Right atrium auricular region (tissue), 2 donors: Measurements from ENCODE around the gene TNS1. TPM values are rescaled to one million over a fixed set of nuclear protein-coding genes. Genes with fewer than 3 reads are reported as not detected.

Source experiments
- DNase-seq: peaks from one replicate; pipeline ENCODE4 v3.0.0-alpha.2; 2019; ENCODE audit warnings: low spot score
- H3K27ac ChIP-seq, 2 donors: fragments of 200-600 bp; sonication (generic); 1 replicate in 1 of 2; 2 replicates in 1 of 2; pipeline ENCODE4 v1.5.1; 2016 to 2019
- H3K27me3 ChIP-seq, 2 donors: fragments of 200-600 bp; sonication (generic); one replicate each; pipeline versions ENCODE4 v1.5.1 to v1.6.0; 2017 to 2019
- H3K36me3 ChIP-seq: fragments of 200-600 bp; sonication (generic); one replicate; pipeline ENCODE4 v1.5.1; 2016
- H3K4me1 ChIP-seq, 2 donors: fragments of 200-600 bp; sonication (generic); one replicate each; pipeline versions ENCODE4 v1.5.1 to v1.6.0; 2017 to 2019
- H3K4me3 ChIP-seq, 2 donors: fragments of 200-600 bp; sonication (generic); 1 replicate in 1 of 2; 2 replicates in 1 of 2; pipeline ENCODE4 v1.5.1; 2017 to 2019; ENCODE audit warnings: mild to moderate bottlenecking in 1 of 2, moderate library complexity in 1 of 2
- H3K9me3 ChIP-seq, 2 donors: fragments of 200-600 bp; sonication (generic); one replicate each; pipeline ENCODE4 v1.5.1; 2019
- CTCF ChIP-seq, 2 donors: fragments of 200-600 bp; sonication (generic); IDR thresholded peaks; one replicate each; pipeline ENCODE4 v1.5.1; 2019; ENCODE audit warnings: antibody characterized with exemption in 2 of 2
- total RNA-seq, 2 donors: library from RNA; depleted of rRNA; stranded (reverse); fragments of >200 nt; gene quantifications; one replicate each; pipeline ENCODE4 v1.1.0, GENCODE V29; 2016

Gene TNS1
- total RNA-seq, 2 donors from 2014 or later, result 393 to 720 TPM

GRCh38 chr2:217761645-217762277 is 241.0 kb downstream of the TNS1 start:
- Histone ChIP-seq H3K36me3 (peaks cover 6% of the 10 kb centered on the region), H3K4me3 (no peak overlapping the region), H3K27ac (no peak overlapping the region), H3K4me1 (peaks cover 0 to under 1% of the 10 kb centered on the region in 2 donors), H3K9me3 (peaks cover 0 to 9% of the 10 kb centered on the region in 2 donors), H3K27me3 (no peaks in the 10 kb centered on the region)
- no peak for TF ChIP-seq CTCF (IDR thresholded peaks at IDR 0.05)
- no peak for DNase-seq

GRCh38 chr2:217759991-217760390 is 242.8 kb downstream of the TNS1 start:
- no peak for DNase-seq
- Histone ChIP-seq H3K36me3 (peaks cover 6% of the 10 kb centered on the region), H3K4me3 (no peak overlapping the region), H3K27me3 (no peaks in the 10 kb centered on the region), H3K9me3 (peaks cover 0 to 9% of the 10 kb centered on the region in 2 donors), H3K27ac (no peak overlapping the region), H3K4me1 (peaks cover 0 to 6% of the 10 kb centered on the region in 2 donors)
- no peak for TF ChIP-seq CTCF (IDR thresholded peaks at IDR 0.05)

GRCh38 chr2:217757108-217757463 is 245.7 kb downstream of the TNS1 start:
- H3K4me3 ChIP-seq, result no peak overlapping the region
- H3K27ac ChIP-seq, result no peak overlapping the region
- DNase-seq, result no peak
- H3K27me3 ChIP-seq, result no peaks in the 10 kb centered on the region
- no peak for TF ChIP-seq CTCF (IDR thresholded peaks at IDR 0.05)
- peaks cover 6% of the 10 kb centered on the region for H3K36me3 ChIP-seq
- H3K4me1 ChIP-seq, result peaks cover 0 to 16% of the 10 kb centered on the region in 2 donors
- peaks cover 0 to 6% of the 10 kb centered on the region in 2 donors for H3K9me3 ChIP-seq

GRCh38 chr2:217756375-217757107 is 246.3 kb downstream of the TNS1 start:
- H3K27ac ChIP-seq, result no peak overlapping the region
- H3K9me3 ChIP-seq, result peaks cover 0 to under 1% of the 10 kb centered on the region in 2 donors
- peaks cover 6% of the 10 kb centered on the region for H3K36me3 ChIP-seq
- peak overlapping the region in 1 of 2 donors; percentile 18 for H3K4me3 ChIP-seq
- DNase-seq, result no peak
- no peaks in the 10 kb centered on the region for H3K27me3 ChIP-seq
- H3K4me1 ChIP-seq, result peaks cover 0 to 16% of the 10 kb centered on the region in 2 donors
- peak; percentile 92 to 93 for TF ChIP-seq CTCF (IDR thresholded peaks at IDR 0.05)

- Histone ChIP-seq H3K27ac (no peak overlapping the region), H3K4me3 (no peak overlapping the region), H3K4me1 (peaks cover 0 to 16% of the 10 kb centered on the region in 2 donors), H3K9me3 (no peaks in the 10 kb centered on the region), H3K36me3 (peaks cover 6% of the 10 kb centered on the region), H3K27me3 (no peaks in the 10 kb centered on the region)
- DNase-seq, result no peak
- no peak for TF ChIP-seq CTCF (IDR thresholded peaks at IDR 0.05)
Measured at GRCh38 chr2:217755027-217755745, 247.6 kb downstream of the TNS1 start.
